22Rv1 (cell line): Measurements from ENCODE around the gene GPN2.

Experiments used
- CTCF ChIP-seq: fragments of 450-650 bp; IDR thresholded peaks from 2 replicates; pipeline ENCODE4 v1.5.1; 2017; ENCODE audit warnings: mild to moderate bottlenecking
- ZFX ChIP-seq: fragments of 450-650 bp; IDR thresholded peaks from 2 replicates; pipeline ENCODE4 v1.6.1; 2017; ENCODE audit warnings: antibody characterized with exemption, borderline replicate concordance

- TF ChIP-seq CTCF (no peak), ZFX (no peak)
Measured at GRCh38 chr1:26858160-26858559, 31.9 kb downstream of the GPN2 start.
